Activated naive CD8-positive, alpha-beta T cell treated with anti-CD3 and anti-CD28 coated beads, Interleukin-2, amount 50 U/mL, for 24 hours (primary cell): ENCODE measurements around the gene E4F1.

Experiments
- ATAC-seq: fragments of 150-1000 bp; cut with Tn5 transposase; one replicate; pipeline ENCODE4 v1.10.0; 2021
- DNase-seq: peaks from one replicate; pipeline ENCODE4 v3.0.0; 2021
- H3K27ac Mint-ChIP-seq: one replicate; pipeline ENCODE4 v1.8.0; 2021; ENCODE audit warnings: mild to moderate bottlenecking, mixed read lengths
- H3K27me3 Mint-ChIP-seq: one replicate; pipeline ENCODE4 v1.8.0; 2021; ENCODE audit warnings: mixed read lengths
- H3K36me3 Mint-ChIP-seq: one replicate; pipeline ENCODE4 v1.8.0; 2021; ENCODE audit warnings: low read depth, mixed read lengths
- H3K4me1 Mint-ChIP-seq: one replicate; pipeline ENCODE4 v1.8.0; 2021; ENCODE audit warnings: mixed read lengths
- H3K4me3 Mint-ChIP-seq: one replicate; pipeline ENCODE4 v1.8.0; 2021; ENCODE audit warnings: mild to moderate bottlenecking, moderate library complexity, mixed read lengths
- H3K9me3 Mint-ChIP-seq: one replicate; pipeline ENCODE4 v1.8.0; 2021; ENCODE audit warnings: mixed read lengths

The E4F1 gene

GRCh38 chr16:2223221-2223941 lies at the start of gene E4F1:
Gene E4F1, plus strand, starts transcription at chr16:2223591. Its CDS starts 23 bp downstream, at chr16:2223614.
- no peaks in the 10 kb centered on the region for H3K9me3 Mint-ChIP-seq
- peak; percentile 98 for ATAC-seq
- H3K4me1 Mint-ChIP-seq = peaks cover 18% of the 10 kb centered on the region
- peak within 1 kb of the TSS; percentile 59 for H3K27ac Mint-ChIP-seq
- no peaks in the 10 kb centered on the region for H3K27me3 Mint-ChIP-seq
- H3K4me3 Mint-ChIP-seq = peak within 1 kb of the TSS; percentile 83
- DNase-seq = peak; percentile 100
- peaks cover 6% of the 10 kb centered on the region for H3K36me3 Mint-ChIP-seq

GRCh38 chr16:2173916-2174315 lies 49.5 kb upstream of the E4F1 start:
- Mint-ChIP-seq H3K4me3 (no peak overlapping the region), H3K9me3 (no peaks in the 10 kb centered on the region), H3K4me1 (no peaks in the 10 kb centered on the region), H3K27me3 (no peaks in the 10 kb centered on the region), H3K27ac (no peak overlapping the region), H3K36me3 (peaks cover 16% of the 10 kb centered on the region)
- DNase-seq (no peak), ATAC-seq (no peak)

- no peaks in the 10 kb centered on the region for H3K9me3 Mint-ChIP-seq
- ATAC-seq (no peak), DNase-seq (no peak)
- no peaks in the 10 kb centered on the region for H3K4me1 Mint-ChIP-seq
- H3K36me3 Mint-ChIP-seq = peaks cover 16% of the 10 kb centered on the region
- no peak overlapping the region for H3K27ac Mint-ChIP-seq
- no peaks in the 10 kb centered on the region for H3K27me3 Mint-ChIP-seq
- no peak overlapping the region for H3K4me3 Mint-ChIP-seq
These were observed 48.8 kb upstream of the E4F1 start for GRCh38 chr16:2174396-2175131.

- Mint-ChIP-seq H3K4me1 (no peaks in the 10 kb centered on the region), H3K27ac (no peak overlapping the region), H3K4me3 (no peak overlapping the region), H3K9me3 (no peaks in the 10 kb centered on the region), H3K36me3 (peaks cover 16% of the 10 kb centered on the region), H3K27me3 (no peaks in the 10 kb centered on the region)
- DNase-seq (no peak), ATAC-seq (no peak)
These were observed 47.9 kb upstream of the E4F1 start for GRCh38 chr16:2175454-2175853.

- Mint-ChIP-seq H3K4me1 (no peaks in the 10 kb centered on the region), H3K27ac (no peak overlapping the region), H3K27me3 (no peaks in the 10 kb centered on the region), H3K36me3 (peaks cover 16% of the 10 kb centered on the region), H3K4me3 (no peak overlapping the region), H3K9me3 (no peaks in the 10 kb centered on the region)
- no peak for DNase-seq
- ATAC-seq = no peak
These were observed 47.3 kb upstream of the E4F1 start for GRCh38 chr16:2176047-2176446.

- DNase-seq = no peak
- Mint-ChIP-seq H3K27me3 (no peaks in the 10 kb centered on the region), H3K9me3 (no peaks in the 10 kb centered on the region)
These were observed 46.3 kb upstream of the E4F1 start for GRCh38 chr16:2177101-2177500.

GRCh38 chr16:2177561-2177960 lies 45.8 kb upstream of the E4F1 start:
- no peaks in the 10 kb centered on the region for H3K27me3 Mint-ChIP-seq
- H3K27ac Mint-ChIP-seq = no peak overlapping the region
- no peak for DNase-seq
- H3K36me3 Mint-ChIP-seq = peaks cover 13% of the 10 kb centered on the region
- H3K9me3 Mint-ChIP-seq = no peaks in the 10 kb centered on the region
- ATAC-seq = no peak
- H3K4me1 Mint-ChIP-seq = no peaks in the 10 kb centered on the region
- H3K4me3 Mint-ChIP-seq = no peak overlapping the region

More at GRCh38 chr16:2177101-2177500, 46.3 kb upstream of the E4F1 start:
- no peak for ATAC-seq
- Mint-ChIP-seq H3K27ac (no peak overlapping the region), H3K4me1 (no peaks in the 10 kb centered on the region), H3K36me3 (peaks cover 13% of the 10 kb centered on the region), H3K4me3 (no peak overlapping the region)

- DNase-seq = peak; percentile 40
- H3K27me3 Mint-ChIP-seq = no peaks in the 10 kb centered on the region
- no peak overlapping the region for H3K4me3 Mint-ChIP-seq
- peaks cover 9% of the 10 kb centered on the region for H3K36me3 Mint-ChIP-seq
- no peaks in the 10 kb centered on the region for H3K4me1 Mint-ChIP-seq
- H3K9me3 Mint-ChIP-seq = no peaks in the 10 kb centered on the region
- ATAC-seq = peak; percentile 25
- no peak overlapping the region for H3K27ac Mint-ChIP-seq
These were observed 44.9 kb upstream of the E4F1 start for GRCh38 chr16:2178321-2179106.

- Mint-ChIP-seq H3K4me1 (no peaks in the 10 kb centered on the region), H3K27me3 (no peaks in the 10 kb centered on the region), H3K36me3 (peaks cover 6% of the 10 kb centered on the region), H3K4me3 (no peak overlapping the region), H3K9me3 (no peaks in the 10 kb centered on the region), H3K27ac (no peak overlapping the region)
- ATAC-seq (no peak), DNase-seq (no peak)
These were observed 44.3 kb upstream of the E4F1 start for GRCh38 chr16:2179107-2179501.

- H3K27ac Mint-ChIP-seq = no peak overlapping the region
- peaks cover 6% of the 10 kb centered on the region for H3K36me3 Mint-ChIP-seq
- DNase-seq (no peak), ATAC-seq (no peak)
- H3K9me3 Mint-ChIP-seq = no peaks in the 10 kb centered on the region
- H3K4me1 Mint-ChIP-seq = no peaks in the 10 kb centered on the region
- H3K27me3 Mint-ChIP-seq = no peaks in the 10 kb centered on the region
- H3K4me3 Mint-ChIP-seq = no peak overlapping the region
These were observed 43.8 kb upstream of the E4F1 start for GRCh38 chr16:2179576-2179975.

- H3K4me1 Mint-ChIP-seq = no peaks in the 10 kb centered on the region
- no peak overlapping the region for H3K4me3 Mint-ChIP-seq
- peaks cover 3% of the 10 kb centered on the region for H3K36me3 Mint-ChIP-seq
- no peak for ATAC-seq
- no peak for DNase-seq
- H3K9me3 Mint-ChIP-seq = no peaks in the 10 kb centered on the region
- no peaks in the 10 kb centered on the region for H3K27me3 Mint-ChIP-seq
- H3K27ac Mint-ChIP-seq = no peak overlapping the region
These were observed 42.9 kb upstream of the E4F1 start for GRCh38 chr16:2180461-2180860.

GRCh38 chr16:2180962-2181923 lies 42.1 kb upstream of the E4F1 start:
- no peaks in the 10 kb centered on the region for H3K36me3 Mint-ChIP-seq
- no peak overlapping the region for H3K4me3 Mint-ChIP-seq
- H3K27me3 Mint-ChIP-seq = no peaks in the 10 kb centered on the region
- H3K27ac Mint-ChIP-seq = no peak overlapping the region
- H3K4me1 Mint-ChIP-seq = no peaks in the 10 kb centered on the region
- H3K9me3 Mint-ChIP-seq = no peaks in the 10 kb centered on the region
- DNase-seq (no peak), ATAC-seq (no peak)

- no peaks in the 10 kb centered on the region for H3K9me3 Mint-ChIP-seq
- H3K27me3 Mint-ChIP-seq = no peaks in the 10 kb centered on the region
- no peaks in the 10 kb centered on the region for H3K36me3 Mint-ChIP-seq
- H3K4me1 Mint-ChIP-seq = no peaks in the 10 kb centered on the region
- no peak overlapping the region for H3K4me3 Mint-ChIP-seq
- no peak for DNase-seq
- ATAC-seq = no peak
- no peak overlapping the region for H3K27ac Mint-ChIP-seq
These were observed 41.4 kb upstream of the E4F1 start for GRCh38 chr16:2181952-2182351.

GRCh38 chr16:2183671-2184070 lies 39.7 kb upstream of the E4F1 start:
- no peaks in the 10 kb centered on the region for H3K27me3 Mint-ChIP-seq
- no peak for ATAC-seq
- DNase-seq = no peak
- no peak overlapping the region for H3K27ac Mint-ChIP-seq
- no peaks in the 10 kb centered on the region for H3K9me3 Mint-ChIP-seq
- H3K4me1 Mint-ChIP-seq = no peaks in the 10 kb centered on the region
- no peak overlapping the region for H3K4me3 Mint-ChIP-seq
- no peaks in the 10 kb centered on the region for H3K36me3 Mint-ChIP-seq
